ENCODE measurements around the gene WWC2.

The WWC2 gene

DNA sequence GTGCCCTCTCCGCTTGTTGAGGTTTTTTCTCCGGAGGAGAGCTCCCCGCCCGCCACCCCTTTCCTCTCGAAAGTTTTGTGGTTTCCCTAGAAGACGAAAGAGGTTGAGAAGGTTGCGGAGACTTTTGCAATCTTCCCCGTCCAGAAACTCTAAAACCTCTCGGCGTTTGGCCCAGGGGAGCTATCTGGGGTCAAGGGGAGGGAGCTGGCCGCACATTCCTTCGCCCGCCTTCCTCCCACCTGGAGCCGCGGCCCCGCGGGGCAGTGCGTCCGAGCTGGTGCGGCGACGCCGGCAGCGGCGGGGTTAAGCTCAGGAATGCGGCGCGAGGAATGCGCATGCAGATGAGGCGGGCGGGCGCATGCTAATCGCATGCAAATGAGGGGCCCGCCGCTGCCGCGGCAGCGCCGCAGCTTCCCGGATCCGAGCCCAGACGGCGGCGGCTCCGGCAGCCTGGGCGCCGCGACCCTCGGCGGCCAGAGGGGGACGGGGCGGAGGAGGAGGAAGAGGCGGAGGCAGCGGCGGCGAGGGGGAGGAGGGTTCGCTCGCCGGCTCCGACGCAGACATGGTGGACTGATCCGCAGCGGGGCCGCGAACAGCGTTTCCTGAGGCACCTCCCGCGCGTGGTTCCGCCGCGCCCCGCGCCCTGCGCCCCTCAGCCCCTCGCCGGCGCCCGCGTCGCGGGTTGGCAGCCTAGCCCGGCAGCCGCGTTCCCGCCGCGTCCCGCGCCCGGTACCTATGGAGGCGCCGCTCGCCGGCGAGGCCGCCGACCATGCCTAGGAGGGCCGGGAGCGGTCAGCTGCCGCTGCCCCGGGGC lies at the start of gene WWC2:
WWC2 (plus strand) TSS at position 535 of the 814 bp plus-strand sequence; CDS start at position 770, 235 bp downstream.
- ChIA-PET CTCF (interaction anchor here (0.6 to 1.0 kb wide), 5 partner anchors 25 to 1125 kb away, joined by 3 to 6 read pairs (median 3); no protein-coding TSS in a partner anchor), POLR2A (interaction anchor here (0.6 to 1.1 kb wide), 5 partner anchors 9 to 85 kb away, joined by 3 to 7 read pairs (median 4); no protein-coding TSS in a partner anchor)
- Histone ChIP-seq H3K4me3 (ENCODE audit: low read depth, low read length) (peak within 1 kb of the TSS; percentile 84), H3K36me3 (ENCODE audit: control insufficient read depth in 2 of 2, insufficient read depth in 1 of 2, low read length in 2 of 2) (no peaks in the 10 kb centered on the region), H3K27ac (ENCODE audit: extremely low read depth, low read depth, low read length) (peak within 1 kb of the TSS; percentile 84), H3K9me3 (ENCODE audit: control insufficient read depth, insufficient read depth, low read depth, low read length) (no peaks in the 10 kb centered on the region), H3K4me1 (ENCODE audit: control insufficient read depth, insufficient read depth, low read length) (peaks cover 10% of the 10 kb centered on the region)
- TF ChIP-seq ZNF324 (tag by site-specific recombination; IDR thresholded peaks at IDR 0.05): 0 out of 2 replicates have a peak, but pooled peaks have one; percentile 30
- no peak for TF ChIP-seq MEIS1 (CRISPR knock-in tag; IDR thresholded peaks at IDR 0.05; ENCODE audit: borderline replicate concordance)
- TF ChIP-seq ZBTB44 (tag by site-specific recombination; IDR thresholded peaks at IDR 0.05): peak; percentile 65
- peak; percentile 23; the same call in 1 of the 2 replicates for TF ChIP-seq SP2 (tag by site-specific recombination; IDR thresholded peaks at IDR 0.05)
- TF ChIP-seq, protein P1, sequence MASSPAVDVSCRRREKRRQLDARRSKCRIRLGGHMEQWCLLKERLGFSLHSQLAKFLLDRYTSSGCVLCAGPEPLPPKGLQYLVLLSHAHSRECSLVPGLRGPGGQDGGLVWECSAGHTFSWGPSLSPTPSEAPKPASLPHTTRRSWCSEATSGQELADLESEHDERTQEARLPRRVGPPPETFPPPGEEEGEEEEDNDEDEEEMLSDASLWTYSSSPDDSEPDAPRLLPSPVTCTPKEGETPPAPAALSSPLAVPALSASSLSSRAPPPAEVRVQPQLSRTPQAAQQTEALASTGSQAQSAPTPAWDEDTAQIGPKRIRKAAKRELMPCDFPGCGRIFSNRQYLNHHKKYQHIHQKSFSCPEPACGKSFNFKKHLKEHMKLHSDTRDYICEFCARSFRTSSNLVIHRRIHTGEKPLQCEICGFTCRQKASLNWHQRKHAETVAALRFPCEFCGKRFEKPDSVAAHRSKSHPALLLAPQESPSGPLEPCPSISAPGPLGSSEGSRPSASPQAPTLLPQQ (tag by site-specific recombination; IDR thresholded peaks at IDR 0.05): peak; percentile 57; the same call in 1 of the 2 replicates
- peak; percentile 60 for TF ChIP-seq ZFHX2 (tag by site-specific recombination; conservative IDR thresholded peaks at IDR 0.05)
- peak; percentile 55 for TF ChIP-seq SP3 (tag by site-specific recombination; IDR thresholded peaks at IDR 0.05)
- TF ChIP-seq ZNF157 (tag by site-specific recombination; IDR thresholded peaks at IDR 0.05): no peak
- 0 out of 2 replicates have a peak, but pooled peaks have one; percentile 50 for TF ChIP-seq ZNF610 (tag by site-specific recombination; IDR thresholded peaks at IDR 0.05; ENCODE audit: borderline replicate concordance)
- TF ChIP-seq ZNF132 (tag by site-specific recombination; IDR thresholded peaks at IDR 0.05; ENCODE audit: borderline replicate concordance): no peak
- TF ChIP-seq ZNF768 (tag by site-specific recombination; IDR thresholded peaks at IDR 0.05): no peak
- TF ChIP-seq ZNF529 (tag by site-specific recombination; IDR thresholded peaks at IDR 0.05; ENCODE audit: insufficient replicate concordance): no peak
- TF ChIP-seq ZNF530 (tag by site-specific recombination; IDR thresholded peaks at IDR 0.05; ENCODE audit: low read depth): no peak
- no peak for TF ChIP-seq KLF9 (tag by site-specific recombination; IDR thresholded peaks at IDR 0.05; ENCODE audit: low read depth)
- peak; percentile 88 for TF ChIP-seq ZEB2 (tag by site-specific recombination; IDR thresholded peaks at IDR 0.05)
- no peak for TF ChIP-seq ZSCAN30 (tag by site-specific recombination; IDR thresholded peaks at IDR 0.05)
- TF ChIP-seq ZBTB48 (tag by site-specific recombination; IDR thresholded peaks at IDR 0.05): no peak
- no peak for TF ChIP-seq ZNF169 (tag by site-specific recombination; IDR thresholded peaks at IDR 0.05)
- no peak for TF ChIP-seq ZBTB1 (tag by site-specific recombination; IDR thresholded peaks at IDR 0.05)
- TF ChIP-seq, protein P2, sequence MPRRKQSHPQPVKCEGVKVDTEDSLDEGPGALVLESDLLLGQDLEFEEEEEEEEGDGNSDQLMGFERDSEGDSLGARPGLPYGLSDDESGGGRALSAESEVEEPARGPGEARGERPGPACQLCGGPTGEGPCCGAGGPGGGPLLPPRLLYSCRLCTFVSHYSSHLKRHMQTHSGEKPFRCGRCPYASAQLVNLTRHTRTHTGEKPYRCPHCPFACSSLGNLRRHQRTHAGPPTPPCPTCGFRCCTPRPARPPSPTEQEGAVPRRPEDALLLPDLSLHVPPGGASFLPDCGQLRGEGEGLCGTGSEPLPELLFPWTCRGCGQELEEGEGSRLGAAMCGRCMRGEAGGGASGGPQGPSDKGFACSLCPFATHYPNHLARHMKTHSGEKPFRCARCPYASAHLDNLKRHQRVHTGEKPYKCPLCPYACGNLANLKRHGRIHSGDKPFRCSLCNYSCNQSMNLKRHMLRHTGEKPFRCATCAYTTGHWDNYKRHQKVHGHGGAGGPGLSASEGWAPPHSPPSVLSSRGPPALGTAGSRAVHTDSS (tag by site-specific recombination; IDR thresholded peaks at IDR 0.05): peak; percentile 59; the same call in 1 of the 2 replicates
- TF ChIP-seq ZNF362 (tag by site-specific recombination; IDR thresholded peaks at IDR 0.05): no peak
- TF ChIP-seq, protein P3, sequence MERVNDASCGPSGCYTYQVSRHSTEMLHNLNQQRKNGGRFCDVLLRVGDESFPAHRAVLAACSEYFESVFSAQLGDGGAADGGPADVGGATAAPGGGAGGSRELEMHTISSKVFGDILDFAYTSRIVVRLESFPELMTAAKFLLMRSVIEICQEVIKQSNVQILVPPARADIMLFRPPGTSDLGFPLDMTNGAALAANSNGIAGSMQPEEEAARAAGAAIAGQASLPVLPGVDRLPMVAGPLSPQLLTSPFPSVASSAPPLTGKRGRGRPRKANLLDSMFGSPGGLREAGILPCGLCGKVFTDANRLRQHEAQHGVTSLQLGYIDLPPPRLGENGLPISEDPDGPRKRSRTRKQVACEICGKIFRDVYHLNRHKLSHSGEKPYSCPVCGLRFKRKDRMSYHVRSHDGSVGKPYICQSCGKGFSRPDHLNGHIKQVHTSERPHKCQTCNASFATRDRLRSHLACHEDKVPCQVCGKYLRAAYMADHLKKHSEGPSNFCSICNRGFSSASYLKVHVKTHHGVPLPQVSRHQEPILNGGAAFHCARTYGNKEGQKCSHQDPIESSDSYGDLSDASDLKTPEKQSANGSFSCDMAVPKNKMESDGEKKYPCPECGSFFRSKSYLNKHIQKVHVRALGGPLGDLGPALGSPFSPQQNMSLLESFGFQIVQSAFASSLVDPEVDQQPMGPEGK (tag by site-specific recombination; IDR thresholded peaks at IDR 0.05): peak; percentile 17; the same call in 1 of the 2 replicates
- TF ChIP-seq YY1 (tag by site-specific recombination; IDR thresholded peaks at IDR 0.05): no peak
- no peak for TF ChIP-seq ZNF221 (tag by site-specific recombination; IDR thresholded peaks at IDR 0.05; ENCODE audit: borderline replicate concordance)
- TF ChIP-seq ZNF660 (tag by site-specific recombination; IDR thresholded peaks at IDR 0.05): 0 out of 2 replicates have a peak, but pooled peaks have one; percentile 45
- TF ChIP-seq, protein P4, sequence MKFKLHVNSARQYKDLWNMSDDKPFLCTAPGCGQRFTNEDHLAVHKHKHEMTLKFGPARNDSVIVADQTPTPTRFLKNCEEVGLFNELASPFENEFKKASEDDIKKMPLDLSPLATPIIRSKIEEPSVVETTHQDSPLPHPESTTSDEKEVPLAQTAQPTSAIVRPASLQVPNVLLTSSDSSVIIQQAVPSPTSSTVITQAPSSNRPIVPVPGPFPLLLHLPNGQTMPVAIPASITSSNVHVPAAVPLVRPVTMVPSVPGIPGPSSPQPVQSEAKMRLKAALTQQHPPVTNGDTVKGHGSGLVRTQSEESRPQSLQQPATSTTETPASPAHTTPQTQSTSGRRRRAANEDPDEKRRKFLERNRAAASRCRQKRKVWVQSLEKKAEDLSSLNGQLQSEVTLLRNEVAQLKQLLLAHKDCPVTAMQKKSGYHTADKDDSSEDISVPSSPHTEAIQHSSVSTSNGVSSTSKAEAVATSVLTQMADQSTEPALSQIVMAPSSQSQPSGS (tag by site-specific recombination; IDR thresholded peaks at IDR 0.05; ENCODE audit: low read depth): no peak
- no peak for TF ChIP-seq ZNF837 (tag by site-specific recombination; IDR thresholded peaks at IDR 0.05)
- peak; percentile 70 for TF ChIP-seq IKZF3 (tag by site-specific recombination; IDR thresholded peaks at IDR 0.05)
